Gastrocnemius medialis (tissue), 4 donors: ENCODE results near the gene SH3YL1.

Experiments used
- POLR2A ChIP-seq, 2 donors: fragments of 450-650 bp; IDR thresholded peaks; one replicate each; pipeline ENCODE4 v1.6.1; 2017; ENCODE audit warnings: antibody characterized with exemption in 2 of 2, mild to moderate bottlenecking in 2 of 2, moderate library complexity in 2 of 2
- TF ChIP-seq, protein P1 (sequence below), 5 experiments: fragments of 450-650 bp in 3 of 5; fragments of 200-600 bp in 2 of 5; sonication (generic) in 2 of 5; IDR thresholded peaks in 4 of 5; conservative IDR thresholded peaks in 1 of 5; 1 replicate in 4 of 5; 2 replicates in 1 of 5; pipeline ENCODE4 v1.5.1; 2016 to 2019; ENCODE audit warnings: antibody characterized with exemption in 5 of 5, mild to moderate bottlenecking in 3 of 5, moderate library complexity in 3 of 5

DNA sequence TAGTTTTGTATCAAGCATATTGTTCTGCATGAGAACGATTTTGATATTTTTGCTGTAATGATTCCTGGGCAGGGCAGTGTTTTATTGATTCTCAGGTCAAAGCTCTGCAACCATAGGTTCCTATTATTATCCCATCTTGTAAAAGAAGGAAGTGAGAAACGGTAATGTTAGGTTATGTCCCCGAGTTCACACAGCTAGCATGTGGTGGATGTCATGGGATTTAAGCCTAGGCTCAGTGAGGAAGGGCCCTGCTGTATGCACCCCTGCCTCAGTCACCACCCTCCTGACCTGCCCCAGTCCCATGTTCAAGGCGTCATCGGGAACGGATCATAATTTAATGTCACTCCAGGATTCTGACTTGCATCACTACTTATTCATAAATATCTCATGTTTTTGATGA, 11.6 kb upstream of the SH3YL1 start:
- TF ChIP-seq, protein P1, sequence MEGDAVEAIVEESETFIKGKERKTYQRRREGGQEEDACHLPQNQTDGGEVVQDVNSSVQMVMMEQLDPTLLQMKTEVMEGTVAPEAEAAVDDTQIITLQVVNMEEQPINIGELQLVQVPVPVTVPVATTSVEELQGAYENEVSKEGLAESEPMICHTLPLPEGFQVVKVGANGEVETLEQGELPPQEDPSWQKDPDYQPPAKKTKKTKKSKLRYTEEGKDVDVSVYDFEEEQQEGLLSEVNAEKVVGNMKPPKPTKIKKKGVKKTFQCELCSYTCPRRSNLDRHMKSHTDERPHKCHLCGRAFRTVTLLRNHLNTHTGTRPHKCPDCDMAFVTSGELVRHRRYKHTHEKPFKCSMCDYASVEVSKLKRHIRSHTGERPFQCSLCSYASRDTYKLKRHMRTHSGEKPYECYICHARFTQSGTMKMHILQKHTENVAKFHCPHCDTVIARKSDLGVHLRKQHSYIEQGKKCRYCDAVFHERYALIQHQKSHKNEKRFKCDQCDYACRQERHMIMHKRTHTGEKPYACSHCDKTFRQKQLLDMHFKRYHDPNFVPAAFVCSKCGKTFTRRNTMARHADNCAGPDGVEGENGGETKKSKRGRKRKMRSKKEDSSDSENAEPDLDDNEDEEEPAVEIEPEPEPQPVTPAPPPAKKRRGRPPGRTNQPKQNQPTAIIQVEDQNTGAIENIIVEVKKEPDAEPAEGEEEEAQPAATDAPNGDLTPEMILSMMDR (IDR thresholded peaks at IDR 0.05 in 4 of 5, conservative IDR thresholded peaks at IDR 0.05 in 1 of 5): no peak
- TF ChIP-seq POLR2A (IDR thresholded peaks at IDR 0.05): no peak
